D721Med (cell line): Measurements from ENCODE around the gene PRG2.

ENCODE experiments used
- DNase-seq: peaks from one replicate; pipeline ENCODE4 v3.0.0; 2011; ENCODE audit warnings: low spot score; ENCODE audit not compliant: insufficient read length
- FAIRE-seq: peaks from 2 replicates; lab custom pipeline; 2011; peaks lifted over from hg19 to GRCh38; lab: Jason Lieb, UNC
- TF ChIP-seq, protein P1 (sequence below): IDR thresholded peaks from 2 replicates; pipeline ENCODE4 v1.5.1; 2012; ENCODE audit warnings: mild to moderate bottlenecking, control low read depth; ENCODE audit not compliant: insufficient read depth; ENCODE audit errors: missing control alignments

The PRG2 gene

DNA sequence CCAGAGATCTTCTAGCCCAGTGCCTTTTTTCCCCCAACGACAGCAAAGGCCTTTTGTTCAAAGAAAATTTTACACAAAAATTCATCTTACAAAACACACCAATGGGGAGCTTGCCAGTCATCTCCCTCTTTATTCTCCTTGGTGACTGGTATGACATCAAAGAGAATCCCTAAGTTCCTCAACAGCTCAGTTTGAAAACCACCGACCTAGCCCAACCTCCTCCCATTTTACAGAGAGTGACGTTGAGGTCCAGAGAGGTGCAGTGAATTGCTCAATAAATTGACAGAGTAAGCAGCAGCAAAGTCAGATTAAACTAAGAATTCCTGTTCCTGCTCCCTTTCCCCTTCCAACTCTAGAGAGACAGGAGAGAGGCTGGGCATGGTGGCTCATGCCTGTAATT is 28.7 kb upstream of the PRG2 start:
- no peak for FAIRE-seq

DNA sequence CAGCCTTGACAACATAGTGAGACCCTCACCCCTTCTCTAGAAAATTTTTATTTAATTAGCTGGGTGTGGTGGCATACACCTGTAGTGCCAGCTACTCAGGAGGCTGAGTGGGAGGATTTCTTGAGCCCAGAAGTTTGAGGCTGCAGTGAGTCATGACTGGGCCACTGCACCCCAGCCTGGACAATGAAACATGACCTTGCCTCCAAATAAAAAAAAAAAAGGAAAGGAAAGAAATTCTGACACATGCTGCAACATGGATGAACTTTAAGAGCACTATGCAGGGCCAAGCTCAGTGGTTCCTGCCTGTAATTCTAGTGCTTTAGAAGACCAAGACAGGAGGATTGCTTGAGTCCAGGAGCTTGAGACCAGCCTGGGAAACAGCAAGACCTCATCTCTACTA is 27.7 kb upstream of the PRG2 start:
- FAIRE-seq (no peak), DNase-seq (no peak)
- TF ChIP-seq, protein P1, sequence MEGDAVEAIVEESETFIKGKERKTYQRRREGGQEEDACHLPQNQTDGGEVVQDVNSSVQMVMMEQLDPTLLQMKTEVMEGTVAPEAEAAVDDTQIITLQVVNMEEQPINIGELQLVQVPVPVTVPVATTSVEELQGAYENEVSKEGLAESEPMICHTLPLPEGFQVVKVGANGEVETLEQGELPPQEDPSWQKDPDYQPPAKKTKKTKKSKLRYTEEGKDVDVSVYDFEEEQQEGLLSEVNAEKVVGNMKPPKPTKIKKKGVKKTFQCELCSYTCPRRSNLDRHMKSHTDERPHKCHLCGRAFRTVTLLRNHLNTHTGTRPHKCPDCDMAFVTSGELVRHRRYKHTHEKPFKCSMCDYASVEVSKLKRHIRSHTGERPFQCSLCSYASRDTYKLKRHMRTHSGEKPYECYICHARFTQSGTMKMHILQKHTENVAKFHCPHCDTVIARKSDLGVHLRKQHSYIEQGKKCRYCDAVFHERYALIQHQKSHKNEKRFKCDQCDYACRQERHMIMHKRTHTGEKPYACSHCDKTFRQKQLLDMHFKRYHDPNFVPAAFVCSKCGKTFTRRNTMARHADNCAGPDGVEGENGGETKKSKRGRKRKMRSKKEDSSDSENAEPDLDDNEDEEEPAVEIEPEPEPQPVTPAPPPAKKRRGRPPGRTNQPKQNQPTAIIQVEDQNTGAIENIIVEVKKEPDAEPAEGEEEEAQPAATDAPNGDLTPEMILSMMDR: no peak

More for the DNA sequence above, 28.7 kb upstream of the PRG2 start:
- TF ChIP-seq, protein P1: no peak
- DNase-seq: no peak

DNA sequence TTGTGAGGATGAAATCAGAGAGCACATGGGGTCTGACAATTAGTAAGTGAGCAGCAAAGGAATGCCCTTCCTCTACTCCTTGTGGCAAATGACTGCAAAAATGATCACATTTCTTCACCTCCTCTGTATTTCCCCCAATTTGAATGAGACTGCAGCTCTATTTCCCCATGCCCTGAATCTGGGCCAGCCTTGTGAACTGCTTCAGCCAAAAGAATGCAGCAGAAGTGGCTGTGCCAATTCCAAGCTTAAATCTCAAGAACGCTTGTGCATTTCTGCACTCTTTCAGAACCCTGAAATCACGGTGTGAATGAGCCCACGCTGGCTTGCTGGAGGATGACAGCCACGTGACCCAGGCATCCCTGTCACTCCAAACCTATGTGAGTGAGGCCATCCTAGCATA is 26.6 kb upstream of the PRG2 start:
- DNase-seq (no peak), FAIRE-seq (no peak)
- TF ChIP-seq, protein P1: no peak

DNA sequence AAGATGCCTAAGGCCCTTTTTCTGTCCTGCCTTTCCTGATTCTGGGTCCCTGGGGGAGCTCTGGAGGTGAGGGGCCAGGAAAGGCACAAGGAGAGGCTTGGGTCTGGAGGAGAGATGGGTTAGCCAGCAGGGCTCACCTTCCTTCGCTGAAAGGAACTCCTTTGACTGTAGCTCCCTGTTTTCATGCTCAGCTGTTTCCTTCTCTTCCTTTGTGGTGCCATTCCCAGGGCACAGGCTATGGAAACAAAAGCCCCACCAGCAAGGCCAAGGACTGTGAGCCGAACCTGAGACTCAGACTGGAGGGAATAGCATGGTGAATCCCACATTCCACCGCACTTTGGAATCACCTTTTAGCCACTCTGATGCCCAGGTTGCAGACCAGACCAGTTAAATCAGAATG is 26.0 kb upstream of the PRG2 start:
- DNase-seq (no peak), FAIRE-seq (no peak)
- TF ChIP-seq, protein P1: no peak

DNA sequence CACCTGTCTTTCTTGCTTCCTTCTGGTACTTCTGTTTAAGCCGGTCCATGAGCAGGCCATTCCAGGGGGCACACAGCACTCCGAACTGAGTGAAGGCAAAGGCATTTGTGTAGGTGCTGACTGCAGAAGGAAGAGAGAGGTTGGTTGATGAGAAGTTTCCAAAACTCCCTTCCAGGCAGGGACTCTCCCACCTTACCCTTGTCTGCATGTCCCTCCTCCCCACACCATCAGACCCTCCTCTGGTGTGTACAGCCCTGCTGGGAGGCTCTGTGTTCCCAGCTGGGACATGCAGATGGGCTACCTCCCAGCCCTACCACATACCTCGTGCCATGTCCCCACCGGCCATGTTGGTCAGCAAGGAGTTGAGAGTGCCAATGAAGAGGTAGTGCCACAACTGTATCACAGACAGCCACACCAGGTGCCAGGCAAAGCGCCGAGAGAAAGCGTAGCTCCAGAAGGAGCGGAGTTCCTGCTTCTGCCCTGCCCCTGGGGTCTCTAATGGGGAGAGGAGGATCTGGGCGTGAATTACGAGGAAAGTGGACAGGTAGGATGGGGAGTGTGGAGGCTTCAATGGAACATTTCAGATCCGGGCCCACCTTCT is 24.3 kb upstream of the PRG2 start:
- no peak for DNase-seq
- TF ChIP-seq, protein P1: no peak
- no peak for FAIRE-seq

DNA sequence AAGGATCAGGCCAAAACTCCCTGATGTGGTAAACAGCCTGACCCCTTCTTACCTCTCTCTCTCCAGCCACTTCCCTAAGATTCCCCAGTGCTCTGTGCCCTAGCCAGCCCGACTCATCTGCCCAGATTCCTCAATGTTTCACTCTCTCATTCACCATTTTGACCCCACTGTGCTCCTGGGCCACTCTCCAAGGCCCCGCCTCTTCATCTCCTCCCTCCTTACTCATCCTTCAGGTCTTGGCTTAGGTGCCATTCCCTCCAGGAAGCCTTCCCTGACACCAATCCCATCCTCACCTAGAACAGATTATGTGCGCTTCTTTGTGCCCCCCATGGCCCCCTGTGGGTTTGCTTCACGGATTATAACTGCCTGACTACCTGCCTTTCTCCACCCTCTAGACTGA is 23.2 kb upstream of the PRG2 start:
- FAIRE-seq (no peak), DNase-seq (no peak)
- TF ChIP-seq, protein P1: no peak

- no peak for DNase-seq
- TF ChIP-seq, protein P1: no peak
- FAIRE-seq: no peak
Measured at GRCh38 chr11:57410287-57410686, 19.8 kb upstream of the PRG2 start.
